Neural progenitor cell (in vitro differentiated cells): ENCODE results near the gene TTC24. TPM values are rescaled to one million over a fixed set of nuclear protein-coding genes. Genes with fewer than 3 reads are reported as not detected.
A peak's percentile ranks its signal among the peaks of the same experiment; 100 is the strongest.

Experiments used
- DNase-seq: peaks from one replicate; pipeline ENCODE4 v3.0.0-alpha.2; 2016; ENCODE audit warnings: low spot score
- H2AFZ ChIP-seq: fragments of 200-600 bp; sonication (generic); replicated peaks from 2 replicates; pipeline ENCODE4 v1.6.1; 2016; ENCODE audit warnings: antibody characterized with exemption
- H3F3A ChIP-seq: fragments of 200-600 bp; sonication (generic); 2 replicates; pipeline ENCODE4 v1.6.1; 2016; ENCODE audit warnings: antibody characterized with exemption, low read depth
- H3K27ac ChIP-seq: fragments of 200-600 bp; sonication (generic); 2 replicates; pipeline ENCODE4 v1.5.1; 2016; ENCODE audit warnings: mild to moderate bottlenecking
- H3K27me3 ChIP-seq: fragments of 200-600 bp; sonication (generic); 2 replicates; pipeline ENCODE4 v1.6.1; 2016; ENCODE audit warnings: mild to moderate bottlenecking, moderate library complexity
- H3K36me3 ChIP-seq: fragments of 200-600 bp; sonication (generic); 2 replicates; pipeline ENCODE4 v1.5.1; 2016
- H3K4me1 ChIP-seq: fragments of 200-600 bp; sonication (generic); 2 replicates; pipeline ENCODE4 v1.6.1; 2016; ENCODE audit warnings: mixed run types
- H3K4me2 ChIP-seq: fragments of 200-600 bp; sonication (generic); 2 replicates; pipeline ENCODE4 v1.6.1; 2016
- H3K4me3 ChIP-seq: fragments of 200-600 bp; sonication (generic); 2 replicates; pipeline ENCODE4 v1.5.1; 2016
- H3K79me2 ChIP-seq: fragments of 200-600 bp; sonication (generic); 2 replicates; pipeline ENCODE4 v1.6.1; 2016; ENCODE audit warnings: low read depth
- H3K9ac ChIP-seq: fragments of 200-600 bp; sonication (generic); 2 replicates; pipeline ENCODE4 v1.6.1; 2016
- H3K9me3 ChIP-seq: fragments of 200-600 bp; sonication (generic); 2 replicates; pipeline ENCODE4 v1.5.1; 2016; ENCODE audit warnings: low read depth
- H4K20me1 ChIP-seq: fragments of 200-600 bp; sonication (generic); 2 replicates; pipeline ENCODE4 v1.6.1; 2016; ENCODE audit warnings: low read depth
- H3K27ac Mint-ChIP-seq: 3 replicates; pipeline ENCODE4 v1.8.0; 2021; ENCODE audit warnings: mixed read lengths
- H3K27me3 Mint-ChIP-seq: 2 replicates; pipeline ENCODE4 v1.8.0; 2022; ENCODE audit warnings: low read depth, mild to moderate bottlenecking, inconsistent platforms, moderate library complexity, mixed read lengths; ENCODE audit not compliant: insufficient read depth
- H3K36me3 Mint-ChIP-seq: 3 replicates; pipeline ENCODE4 v1.8.0; 2021; ENCODE audit warnings: mixed read lengths
- H3K4me1 Mint-ChIP-seq: 3 replicates; pipeline ENCODE4 v1.8.0; 2021; ENCODE audit warnings: mixed read lengths
- H3K4me3 Mint-ChIP-seq: 3 replicates; pipeline ENCODE4 v1.8.0; 2021; ENCODE audit warnings: mild to moderate bottlenecking, moderate library complexity, mixed read lengths
- H3K9me3 Mint-ChIP-seq: 3 replicates; pipeline ENCODE4 v1.8.0; 2020; ENCODE audit warnings: mixed read lengths
- CTCF ChIP-seq: fragments of 200-600 bp; sonication (generic); IDR thresholded peaks from 2 replicates; pipeline ENCODE4 v1.5.1; 2017; ENCODE audit warnings: antibody characterized with exemption, mild to moderate bottlenecking
- EZH2 ChIP-seq: fragments of 200-600 bp; sonication (generic); IDR thresholded peaks from 2 replicates; pipeline ENCODE4 v1.6.1; 2017; ENCODE audit warnings: antibody characterized with exemption, mild to moderate bottlenecking, moderate library complexity
- EZH2phosphoT487 ChIP-seq: fragments of 200-600 bp; sonication (generic); IDR thresholded peaks from 2 replicates; pipeline ENCODE4 v1.6.1; 2017; ENCODE audit warnings: antibody characterized with exemption
- total RNA-seq: library from RNA; depleted of rRNA; stranded (reverse); fragments of >200 nt; gene quantifications from 2 replicates; pipeline ENCODE4 v1.2.3, GENCODE V29; 2015; ENCODE audit warnings: low replicate concordance

Gene TTC24
- total RNA-seq, 1 donor from 2014 or later = not detected

- Histone ChIP-seq H3K36me3 (no peaks in the 10 kb centered on the region), H2AFZ (no peak overlapping the region), H3F3A (no peaks in the 10 kb centered on the region), H3K27ac (no peak overlapping the region), H3K4me1 (no peaks in the 10 kb centered on the region), H3K9me3 (no peaks in the 10 kb centered on the region), H3K4me2 (no peak overlapping the region), H3K79me2 (no peaks in the 10 kb centered on the region), H3K4me3 (no peak overlapping the region), H4K20me1 (no peaks in the 10 kb centered on the region), H3K9ac (no peak overlapping the region), H3K27me3 (peaks cover 99% of the 10 kb centered on the region)
- H3K9me3 Mint-ChIP-seq = peaks cover 2% of the 10 kb centered on the region
- no peaks in the 10 kb centered on the region for H3K4me1 Mint-ChIP-seq
- no peak overlapping the region for H3K27ac Mint-ChIP-seq
- peaks cover 21% of the 10 kb centered on the region for H3K27me3 Mint-ChIP-seq
- no peaks in the 10 kb centered on the region for H3K36me3 Mint-ChIP-seq
- H3K4me3 Mint-ChIP-seq = peak overlapping the region; percentile 38
- no peak for DNase-seq
- no peak for TF ChIP-seq EZH2
- no peak for TF ChIP-seq CTCF
- TF ChIP-seq EZH2phosphoT487 = no peak
These were observed 52.8 kb downstream of the TTC24 start for GRCh38 chr1:156632355-156632754.

Other genes starting within 250 kb of the TTC24 start
- 434 and 523 TPM in 2 replicates for gene CCT3, start 241.4 kb upstream of the TTC24 start, total RNA-seq
- 0.87 TPM in 1 of 2 replicates, not detected in the other for gene TSACC, start 241.2 kb upstream of the TTC24 start, total RNA-seq
- gene RHBG, start 210.5 kb upstream of the TTC24 start, total RNA-seq = not detected in 2 replicates
- gene MEF2D, start 78.9 kb upstream of the TTC24 start, total RNA-seq = 1.8 and 7.1 TPM in 2 replicates
- gene IQGAP3, start 7.2 kb upstream of the TTC24 start, total RNA-seq = 31.5 and 59.2 TPM in 2 replicates
- 32.8 and 51.3 TPM in 2 replicates for gene NAXE, start 12.1 kb downstream of the TTC24 start, total RNA-seq
- gene GPATCH4, start 21.8 kb downstream of the TTC24 start, total RNA-seq = 17.2 and 18.6 TPM in 2 replicates
- 0.65 TPM in 1 of 2 replicates, not detected in the other for gene HAPLN2, start 39.7 kb downstream of the TTC24 start, total RNA-seq
- gene BCAN, start 62.4 kb downstream of the TTC24 start, total RNA-seq = 0.46 TPM in 1 of 2 replicates, not detected in the other
- gene NES, start 97.7 kb downstream of the TTC24 start, total RNA-seq = 83.8 and 219 TPM in 2 replicates
- 110 and 156 TPM in 2 replicates for gene CRABP2, start 125.9 kb downstream of the TTC24 start, total RNA-seq
- 21.4 and 26.5 TPM in 2 replicates for gene METTL25B, start 148.7 kb downstream of the TTC24 start, total RNA-seq
- gene ISG20L2, start 149.0 kb downstream of the TTC24 start, total RNA-seq = 17.4 and 23.7 TPM in 2 replicates
- gene MRPL24, start 161.4 kb downstream of the TTC24 start, total RNA-seq = 21.4 and 24.7 TPM in 2 replicates
- 246 and 366 TPM in 2 replicates for gene HDGF, start 172.0 kb downstream of the TTC24 start, total RNA-seq
- gene PRCC, start 187.8 kb downstream of the TTC24 start, total RNA-seq = 30.1 and 43.1 TPM in 2 replicates
- gene SH2D2A, start 237.1 kb downstream of the TTC24 start, total RNA-seq = 1.2 TPM in 1 of 2 replicates, not detected in the other